H1 (cell line): Measurements from ENCODE around the gene TTC6. TPM values are rescaled to one million over a fixed set of nuclear protein-coding genes. Genes with fewer than 3 reads are reported as not detected.

ENCODE experiments used
- CTCF ChIA-PET: fragments of 300-600 bp; sonication (Branson Sonifier 250); formaldehyde crosslinking; loops from one replicate; lab custom pipeline; 2021; ENCODE audit not compliant: partially characterized antibody; lab: Charles Lee
- POLR2A ChIA-PET: fragments of 300-600 bp; sonication (Branson Sonifier 250); formaldehyde crosslinking; loops from one replicate; lab custom pipeline; 2021; ENCODE audit warnings: inconsistent platforms; ENCODE audit not compliant: partially characterized antibody; lab: Charles Lee
- DNase-seq, 2 experiments: peaks; one replicate each; pipeline versions ENCODE4 v3.0.0 to v3.0.0-alpha.2; 2010 to 2022; ENCODE audit warnings: low spot score in 2 of 2, low read depth in 1 of 2, mixed read lengths in 1 of 2
- FAIRE-seq: peaks from 2 replicates; lab custom pipeline; 2011; peaks lifted over from hg19 to GRCh38; lab: Jason Lieb, UNC
- H2AFZ ChIP-seq: 2 replicates; pipeline ENCODE4 v1.8.1; 2012; ENCODE audit warnings: low read length, inconsistent platforms
- H2AK5ac ChIP-seq: 2 replicates; pipeline ENCODE4 v1.6.1; 2013; ENCODE audit warnings: low read depth, low read length
- H2BK120ac ChIP-seq: replicated peaks from 2 replicates; pipeline ENCODE3; 2013; ENCODE audit warnings: low read depth, low read length, inconsistent platforms
- H2BK12ac ChIP-seq: 2 replicates; pipeline ENCODE4 v1.6.1; 2013; ENCODE audit warnings: low read depth, low read length
- H2BK15ac ChIP-seq: 2 replicates; pipeline ENCODE4 v1.6.1; 2013; ENCODE audit warnings: low read length
- H2BK20ac ChIP-seq: 2 replicates; pipeline ENCODE4 v1.6.1; 2013; ENCODE audit warnings: low read length
- H2BK5ac ChIP-seq: 2 replicates; pipeline ENCODE4 v1.6.1; 2013; ENCODE audit warnings: low read depth, low read length
- H3K14ac ChIP-seq: 2 replicates; pipeline ENCODE4 v1.6.1; 2013; ENCODE audit warnings: inconsistent platforms; ENCODE audit not compliant: insufficient read length
- H3K18ac ChIP-seq: 2 replicates; pipeline ENCODE4 v1.6.1; 2013; ENCODE audit warnings: low read length; ENCODE audit errors: extremely low read depth
- H3K23ac ChIP-seq: 2 replicates; pipeline ENCODE4 v1.6.1; 2013; ENCODE audit warnings: inconsistent platforms; ENCODE audit not compliant: insufficient read length
- H3K23me2 ChIP-seq: 2 replicates; pipeline ENCODE4 v1.6.1; 2013; ENCODE audit warnings: low read depth, low read length
- H3K27ac ChIP-seq: 2 replicates; pipeline ENCODE4 v1.6.1; 2011; ENCODE audit warnings: low read depth, low read length, inconsistent platforms
- H3K27me3 ChIP-seq, 4 experiments: replicated peaks in 1 of 4; 1 replicate in 1 of 4; 2 replicates in 3 of 4; pipeline versions ENCODE4 v1.6.1 to v1.8.1; 2011 to 2013; ENCODE audit warnings: low read length in 3 of 4, mild to moderate bottlenecking in 3 of 4, inconsistent platforms in 2 of 4, mixed read lengths in 2 of 4, moderate library complexity in 1 of 4; ENCODE audit not compliant: control insufficient read depth in 3 of 4, insufficient read depth in 3 of 4; ENCODE audit errors: extremely low read depth in 1 of 4
- H3K36me3 ChIP-seq, 4 experiments: 2 replicates each; pipeline versions ENCODE4 v1.6.1 to v1.8.1; 2011 to 2013; ENCODE audit warnings: mild to moderate bottlenecking in 4 of 4, low read length in 3 of 4, moderate library complexity in 2 of 4, control low read depth in 1 of 4, inconsistent platforms in 1 of 4; ENCODE audit not compliant: insufficient read depth in 4 of 4, control insufficient read depth in 2 of 4
- H3K4ac ChIP-seq: replicated peaks from 2 replicates; pipeline ENCODE3; 2013; ENCODE audit warnings: low read length, low read depth, mixed read lengths, inconsistent platforms; ENCODE audit not compliant: insufficient read length
- H3K4me1 ChIP-seq, 4 experiments: replicated peaks in 1 of 4; 1 replicate in 1 of 4; 2 replicates in 3 of 4; pipeline versions ENCODE4 v1.6.1 to v1.8.1; 2011 to 2013; ENCODE audit warnings: low read length in 3 of 4, inconsistent platforms in 2 of 4, mixed read lengths in 1 of 4; ENCODE audit not compliant: insufficient read depth in 4 of 4, control insufficient read depth in 3 of 4
- H3K4me2 ChIP-seq, 2 experiments: 2 replicates each; pipeline versions ENCODE4 v1.6.1 to v1.8.1; 2011 to 2013; ENCODE audit warnings: low read depth in 2 of 2, low read length in 2 of 2, control low read depth in 1 of 2, inconsistent platforms in 1 of 2, mild to moderate bottlenecking in 1 of 2; ENCODE audit not compliant: insufficient read depth in 1 of 2
- H3K4me3 ChIP-seq, 4 experiments: fragments of 200-600, 300-600 bp in 1 of 4; sonication (generic), shearing (Covaris generic), sonication (Bioruptor Twin) in 1 of 4; 2 replicates each; pipeline versions ENCODE4 v1.5.1 to v1.8.1; 2011 to 2016; ENCODE audit warnings: low read length in 4 of 4, low read depth in 3 of 4, control low read depth in 2 of 4, inconsistent platforms in 2 of 4, mild to moderate bottlenecking in 2 of 4, mixed read lengths in 1 of 4, moderate library complexity in 1 of 4; ENCODE audit not compliant: insufficient read depth in 2 of 4; ENCODE audit errors: extremely low read depth in 1 of 4
- H3K56ac ChIP-seq: replicated peaks from 2 replicates; pipeline ENCODE3; 2013; ENCODE audit warnings: low read depth, mild to moderate bottlenecking, mixed read lengths, low read length, inconsistent platforms; ENCODE audit not compliant: insufficient read length
- H3K79me1 ChIP-seq: 2 replicates; pipeline ENCODE4 v1.6.1; 2013; ENCODE audit warnings: low read depth, low read length, control low read depth
- H3K79me2 ChIP-seq, 2 experiments: 2 replicates each; pipeline versions ENCODE4 v1.6.1 to v1.8.1; 2012 to 2013; ENCODE audit warnings: low read length in 2 of 2, mild to moderate bottlenecking in 2 of 2, inconsistent platforms in 1 of 2; ENCODE audit not compliant: insufficient read depth in 2 of 2, control insufficient read depth in 1 of 2
- H3K9ac ChIP-seq, 4 experiments: replicated peaks in 1 of 4; 1 replicate in 1 of 4; 2 replicates in 3 of 4; pipeline versions ENCODE4 v1.6.1 to v1.8.1; 2011 to 2013; ENCODE audit warnings: low read depth in 3 of 4, low read length in 3 of 4, control low read depth in 2 of 4, mild to moderate bottlenecking in 2 of 4, moderate library complexity in 2 of 4, inconsistent platforms in 1 of 4; ENCODE audit errors: extremely low read depth in 1 of 4
- H3K9me3 ChIP-seq, 2 experiments: 2 replicates each; pipeline versions ENCODE4 v1.6.1 to v1.8.1; 2012 to 2013; ENCODE audit warnings: mild to moderate bottlenecking in 2 of 2, moderate library complexity in 2 of 2, control low read depth in 1 of 2, inconsistent platforms in 1 of 2, low read depth in 1 of 2, low read length in 1 of 2, mixed read lengths in 1 of 2; ENCODE audit not compliant: insufficient read depth in 2 of 2
- H4K20me1 ChIP-seq, 2 experiments: replicated peaks in 1 of 2; 2 replicates each; pipeline versions ENCODE3 to v1.8.1; 2011 to 2013; ENCODE audit warnings: inconsistent platforms in 2 of 2, low read length in 2 of 2, mild to moderate bottlenecking in 1 of 2; ENCODE audit not compliant: insufficient read depth in 2 of 2, control insufficient read depth in 1 of 2
- H4K5ac ChIP-seq: 2 replicates; pipeline ENCODE4 v1.6.1; 2013; ENCODE audit warnings: low read length, low read depth, mixed read lengths, inconsistent platforms; ENCODE audit not compliant: insufficient read length
- H4K8ac ChIP-seq: 2 replicates; pipeline ENCODE4 v1.8.0; 2013; ENCODE audit warnings: mild to moderate bottlenecking, moderate library complexity, low read length, inconsistent platforms; ENCODE audit not compliant: insufficient read depth; ENCODE audit errors: extremely low read depth
- H4K91ac ChIP-seq: replicated peaks from 2 replicates; pipeline ENCODE3; 2013; ENCODE audit warnings: low read length, mixed read lengths, inconsistent platforms; ENCODE audit not compliant: insufficient read length
- CHD1 ChIP-seq: IDR thresholded peaks from 2 replicates; pipeline ENCODE4 v1.6.1; 2012; ENCODE audit warnings: low read depth, low read length, improper control_type of control experiment
- JUN ChIP-seq: IDR thresholded peaks from 2 replicates; pipeline ENCODE4 v1.6.1; 2011; ENCODE audit warnings: low read depth, mild to moderate bottlenecking, improper control_type of control experiment, low read length
- NRF1 ChIP-seq: IDR thresholded peaks from 2 replicates; pipeline ENCODE4 v1.6.1; 2011; ENCODE audit warnings: mild to moderate bottlenecking, low read depth, low read length, improper control_type of control experiment
- RAD21 ChIP-seq, 2 experiments: IDR thresholded peaks in 1 of 2; conservative IDR thresholded peaks in 1 of 2; 2 replicates each; pipeline ENCODE4 v1.6.1; 2011; ENCODE audit warnings: low read depth in 2 of 2, low read length in 2 of 2, improper control_type of control experiment in 1 of 2, inconsistent platforms in 1 of 2, mild to moderate bottlenecking in 1 of 2, moderate library complexity in 1 of 2
- TBP ChIP-seq: IDR thresholded peaks from 2 replicates; pipeline ENCODE4 v1.6.1; 2011; ENCODE audit warnings: low read depth, low read length, improper control_type of control experiment
- WGBS, 2 experiments: shearing (Covaris generic) in 1 of 2; methylation state at CpG; one replicate each; pipeline versions ENCODE4 v1.1.6 to v1.1.7; 2013 to 2015; ENCODE audit warnings: low lambda C conversion rate in 2 of 2, mixed read lengths in 2 of 2, inconsistent platforms in 1 of 2, low coverage in 1 of 2, missing lambda C conversion rate in 1 of 2; ENCODE audit not compliant: insufficient replicate concordance in 2 of 2, insufficient coverage in 1 of 2, insufficient read length in 1 of 2; ENCODE audit errors: extremely low coverage in 1 of 2, missing lambda C conversion rate in 1 of 2; 5-methylcytosine and 5-hydroxymethylcytosine counted together
- polyA plus RNA-seq, 7 experiments: library from polyadenylated mRNA; depleted of rRNA in 3 of 7; stranded (reverse) in 5 of 7; unstranded in 2 of 7; fragments of >200 nt in 5 of 7; fragments of 200-250 nt in 2 of 7; gene quantifications; 1 replicate in 5 of 7; 2 replicates in 1 of 7; 4 replicates in 1 of 7; pipeline versions ENCODE4 v1.2.1 to v1.2.3, GENCODE V29; 2011 to 2013; ENCODE audit warnings: missing spikeins in 2 of 7, mixed read lengths in 2 of 7
- total RNA-seq: library from RNA; stranded (reverse); fragmentation: NEBNext Ultra II Directional; extraction: Animal tissue kit (Norgen Biotek cat#: 25700); gene quantifications from 2 replicates; pipeline ENCODE4 v1.2.1, GENCODE V29; 2021
- TF ChIP-seq, protein P1 (sequence below), 3 experiments: IDR thresholded peaks; 1 replicate in 2 of 3; 2 replicates in 1 of 3; pipeline versions ENCODE4 v1.5.1 to v1.6.1; 2011; ENCODE audit warnings: low read length in 3 of 3, mild to moderate bottlenecking in 3 of 3, inconsistent platforms in 2 of 3, low read depth in 1 of 3, moderate library complexity in 1 of 3; ENCODE audit not compliant: insufficient read depth in 1 of 3; ENCODE audit errors: control extremely low read depth in 1 of 3

TTC6 gene
- total and polyA plus RNA-seq, 2 of the 8 experiments (the other 6 are each of a cell fraction or from before 2014, with no cell fraction given), result 0.02 TPM; not detected in 1

DNA sequence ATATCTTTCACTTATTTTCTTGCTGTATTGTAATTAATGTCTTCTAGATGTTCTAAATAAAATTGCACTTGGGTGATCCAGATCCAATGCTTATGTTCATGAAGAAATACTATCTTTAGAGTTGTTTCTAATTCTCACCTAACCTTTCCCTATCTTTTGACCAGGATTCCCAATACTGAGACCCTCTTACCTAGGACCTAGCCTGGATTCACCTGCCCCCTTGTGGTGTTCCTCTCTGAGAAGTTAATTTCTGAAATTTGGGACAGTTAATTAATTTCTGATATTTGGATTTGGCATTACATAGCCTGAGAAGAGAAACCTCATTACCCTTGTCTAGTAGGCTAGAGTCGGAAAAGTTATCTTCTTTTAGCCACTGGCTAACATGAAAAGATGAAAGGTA lies 29.9 kb upstream of the TTC6 start:
- no peak for DNase-seq
- no peak overlapping the region for H3K4me2 ChIP-seq
- no peak overlapping the region for H3K9ac ChIP-seq
- TF ChIP-seq CHD1 (no peak), TBP (no peak), NRF1 (no peak), RAD21 (IDR thresholded peaks at IDR 0.05 in 1 of 2, conservative IDR thresholded peaks at IDR 0.05 in 1 of 2; ENCODE audit: low read depth in 2 of 2, low read length in 2 of 2) (peak; percentile 75), JUN (no peak)
- TF ChIP-seq, protein P1, sequence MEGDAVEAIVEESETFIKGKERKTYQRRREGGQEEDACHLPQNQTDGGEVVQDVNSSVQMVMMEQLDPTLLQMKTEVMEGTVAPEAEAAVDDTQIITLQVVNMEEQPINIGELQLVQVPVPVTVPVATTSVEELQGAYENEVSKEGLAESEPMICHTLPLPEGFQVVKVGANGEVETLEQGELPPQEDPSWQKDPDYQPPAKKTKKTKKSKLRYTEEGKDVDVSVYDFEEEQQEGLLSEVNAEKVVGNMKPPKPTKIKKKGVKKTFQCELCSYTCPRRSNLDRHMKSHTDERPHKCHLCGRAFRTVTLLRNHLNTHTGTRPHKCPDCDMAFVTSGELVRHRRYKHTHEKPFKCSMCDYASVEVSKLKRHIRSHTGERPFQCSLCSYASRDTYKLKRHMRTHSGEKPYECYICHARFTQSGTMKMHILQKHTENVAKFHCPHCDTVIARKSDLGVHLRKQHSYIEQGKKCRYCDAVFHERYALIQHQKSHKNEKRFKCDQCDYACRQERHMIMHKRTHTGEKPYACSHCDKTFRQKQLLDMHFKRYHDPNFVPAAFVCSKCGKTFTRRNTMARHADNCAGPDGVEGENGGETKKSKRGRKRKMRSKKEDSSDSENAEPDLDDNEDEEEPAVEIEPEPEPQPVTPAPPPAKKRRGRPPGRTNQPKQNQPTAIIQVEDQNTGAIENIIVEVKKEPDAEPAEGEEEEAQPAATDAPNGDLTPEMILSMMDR (IDR thresholded peaks at IDR 0.05; ENCODE audit: control extremely low read depth in 1 of 3, insufficient read depth in 1 of 3, low read depth in 1 of 3, low read length in 3 of 3), result peak in 2 of 3 experiments; percentile 60 to 62; a peak in 2 of 4 replicates
- no peaks in the 10 kb centered on the region for H3K27me3 ChIP-seq
- H3K79me1 ChIP-seq, result no peaks in the 10 kb centered on the region
- no peak overlapping the region for H3K23ac ChIP-seq
- peaks cover 0 to 1% (median 0%) of the 10 kb centered on the region in 4 experiments; a peak in 1 of 7 replicates for H3K4me1 ChIP-seq
- ChIA-PET POLR2A (no interaction called here), CTCF (interaction anchor here (0.9 to 1.1 kb wide), 2 partner anchors 190 to 315 kb away, joined by 3 read pairs; no protein-coding TSS in a partner anchor)
- H3K56ac ChIP-seq, result no peak overlapping the region
- no peaks in the 10 kb centered on the region for H4K20me1 ChIP-seq
- H4K8ac ChIP-seq, result no peak overlapping the region
- H3K4ac ChIP-seq, result no peak overlapping the region
- H2BK12ac ChIP-seq, result no peak overlapping the region
- no peak overlapping the region for H3K18ac ChIP-seq
- H4K5ac ChIP-seq, result no peak overlapping the region
- no peak overlapping the region for H2BK5ac ChIP-seq
- no peak overlapping the region for H4K91ac ChIP-seq
- H2AK5ac ChIP-seq, result no peak overlapping the region
- no peaks in the 10 kb centered on the region for H3K9me3 ChIP-seq
- WGBS, 2 experiments, result 70% methylated on average over 1 of the region's 1 CpG; no CpG with 5 or more reads in 1 of the 2 experiments
- no peak overlapping the region for H2BK20ac ChIP-seq
- peak; percentile 76 for FAIRE-seq
- H3K23me2 ChIP-seq, result no peaks in the 10 kb centered on the region
- H3K36me3 ChIP-seq, result no peaks in the 10 kb centered on the region
- H3K79me2 ChIP-seq, result no peaks in the 10 kb centered on the region
- no peak overlapping the region for H2BK15ac ChIP-seq
- no peak overlapping the region for H3K4me3 ChIP-seq
- H2BK120ac ChIP-seq, result no peak overlapping the region
- no peak overlapping the region for H3K14ac ChIP-seq
- H2AFZ ChIP-seq, result no peak overlapping the region
- H3K27ac ChIP-seq, result no peak overlapping the region
